Mesendoderm (in vitro differentiated cells): ENCODE data around the gene MLYCD.

Experiments used
- DNase-seq: peaks from one replicate; pipeline ENCODE4 v3.0.0; 2013
- H2AK5ac ChIP-seq: 2 replicates; pipeline ENCODE4 v1.6.1; 2013; ENCODE audit warnings: low read length, inconsistent platforms
- H2BK120ac ChIP-seq: 2 replicates; pipeline ENCODE4 v1.6.1; 2013; ENCODE audit warnings: low read depth, mild to moderate bottlenecking, low read length, moderate library complexity, mixed read lengths
- H2BK15ac ChIP-seq: replicated peaks from 2 replicates; pipeline ENCODE4 v1.6.1; 2013; ENCODE audit warnings: low read depth, mild to moderate bottlenecking, moderate library complexity
- H2BK5ac ChIP-seq: 2 replicates; pipeline ENCODE4 v1.6.1; 2013; ENCODE audit warnings: low read length, inconsistent platforms
- H3K18ac ChIP-seq: 2 replicates; pipeline ENCODE4 v1.6.1; 2013; ENCODE audit warnings: mild to moderate bottlenecking, low read length, mixed read lengths
- H3K23ac ChIP-seq: one replicate; pipeline ENCODE4 v1.6.1; 2013; ENCODE audit warnings: low read length
- H3K27ac ChIP-seq: 2 replicates; pipeline ENCODE4 v1.5.1; 2013; ENCODE audit warnings: low read depth, mild to moderate bottlenecking, inconsistent platforms, low read length, moderate library complexity
- H3K27me3 ChIP-seq: 2 replicates; pipeline ENCODE4 v1.6.1; 2013; ENCODE audit warnings: low read length, control low read depth, mild to moderate bottlenecking, inconsistent platforms; ENCODE audit not compliant: insufficient read depth, poor library complexity
- H3K36me3 ChIP-seq: 2 replicates; pipeline ENCODE4 v1.6.1; 2013; ENCODE audit warnings: low read length, inconsistent platforms; ENCODE audit not compliant: control insufficient read depth, insufficient read depth
- H3K4ac ChIP-seq: one replicate; pipeline ENCODE4 v1.6.1; 2013; ENCODE audit warnings: low read depth, mild to moderate bottlenecking, low read length, moderate library complexity
- H3K4me1 ChIP-seq: 2 replicates; pipeline ENCODE4 v1.6.1; 2013; ENCODE audit warnings: low read depth, low read length, inconsistent platforms; ENCODE audit not compliant: control insufficient read depth
- H3K4me2 ChIP-seq: 2 replicates; pipeline ENCODE4 v1.6.1; 2013; ENCODE audit warnings: low read length
- H3K4me3 ChIP-seq: 2 replicates; pipeline ENCODE4 v1.5.1; 2013; ENCODE audit warnings: mild to moderate bottlenecking, low read length
- H3K56ac ChIP-seq: one replicate; pipeline ENCODE4 v1.6.1; 2013; ENCODE audit warnings: low read length
- H3K79me1 ChIP-seq: 2 replicates; pipeline ENCODE4 v1.6.1; 2013; ENCODE audit warnings: low read length, inconsistent platforms
- H3K79me2 ChIP-seq: 2 replicates; pipeline ENCODE4 v1.6.1; 2013; ENCODE audit warnings: mild to moderate bottlenecking, low read length; ENCODE audit not compliant: control insufficient read depth, insufficient read depth
- H3K9ac ChIP-seq: 2 replicates; pipeline ENCODE4 v1.6.1; 2013; ENCODE audit warnings: low read length, inconsistent platforms
- H4K5ac ChIP-seq: one replicate; pipeline ENCODE4 v1.6.1; 2013; ENCODE audit warnings: low read length
- H4K8ac ChIP-seq: one replicate; pipeline ENCODE4 v1.6.1; 2013; ENCODE audit warnings: low read depth, mild to moderate bottlenecking, control low read depth, low read length, moderate library complexity
- WGBS: extraction: QIAGEN DNeasy Blood & Tissue Kit; methylation state at CpG from one replicate; pipeline ENCODE4 v1.1.7; 2013; ENCODE audit warnings: low lambda C conversion rate, missing lambda C conversion rate; ENCODE audit not compliant: insufficient coverage; ENCODE audit errors: extremely low coverage; 5-methylcytosine and 5-hydroxymethylcytosine counted together

Gene MLYCD

DNA sequence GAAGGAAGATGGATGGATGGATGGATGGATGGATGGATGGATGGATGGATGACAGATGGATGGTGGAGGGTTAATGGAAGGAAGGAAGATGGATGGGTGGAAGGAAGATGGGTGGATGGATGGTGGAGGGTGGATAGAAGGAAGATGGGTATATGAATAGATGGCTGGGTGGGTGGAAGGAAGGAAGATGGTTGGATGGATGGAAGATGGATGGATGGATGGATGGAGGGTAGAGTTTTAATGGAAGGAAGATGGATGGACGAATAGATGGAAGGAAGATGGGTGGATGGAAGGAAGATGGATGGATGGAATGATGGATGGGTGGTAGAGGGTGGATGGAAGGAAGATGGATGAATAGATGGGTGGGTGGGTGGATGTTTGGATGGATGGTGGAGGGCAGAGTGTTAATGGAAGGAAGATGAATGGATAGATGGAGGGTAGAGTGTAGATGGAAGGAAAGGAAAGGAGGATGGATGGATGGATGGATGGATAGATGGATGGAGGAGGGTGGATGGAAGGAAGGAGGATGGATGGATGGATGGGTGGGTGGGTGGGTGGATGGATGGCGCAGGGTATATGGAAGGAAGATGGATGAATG, 22.1 kb downstream of the MLYCD start:
- peaks cover 17% of the 10 kb centered on the region for H3K36me3 ChIP-seq
- no peak overlapping the region for H2BK120ac ChIP-seq
- no peak overlapping the region for H3K56ac ChIP-seq
- H3K4me2 ChIP-seq: no peak overlapping the region
- H3K79me2 ChIP-seq: no peaks in the 10 kb centered on the region
- H3K9ac ChIP-seq: no peak overlapping the region
- H3K4ac ChIP-seq: no peak overlapping the region
- H2AK5ac ChIP-seq: no peak overlapping the region
- H3K4me1 ChIP-seq: no peaks in the 10 kb centered on the region
- no peak overlapping the region for H3K4me3 ChIP-seq
- no peak overlapping the region for H3K27ac ChIP-seq
- H3K18ac ChIP-seq: no peak overlapping the region
- no peak overlapping the region for H2BK5ac ChIP-seq
- no peak overlapping the region for H2BK15ac ChIP-seq
- no peak overlapping the region for H3K23ac ChIP-seq
- H4K5ac ChIP-seq: no peak overlapping the region
- no peak for DNase-seq
- no peaks in the 10 kb centered on the region for H3K79me1 ChIP-seq
- WGBS: 100% methylated on average over 2 of the region's 2 CpGs
- no peaks in the 10 kb centered on the region for H3K27me3 ChIP-seq
- no peak overlapping the region for H4K8ac ChIP-seq

DNA sequence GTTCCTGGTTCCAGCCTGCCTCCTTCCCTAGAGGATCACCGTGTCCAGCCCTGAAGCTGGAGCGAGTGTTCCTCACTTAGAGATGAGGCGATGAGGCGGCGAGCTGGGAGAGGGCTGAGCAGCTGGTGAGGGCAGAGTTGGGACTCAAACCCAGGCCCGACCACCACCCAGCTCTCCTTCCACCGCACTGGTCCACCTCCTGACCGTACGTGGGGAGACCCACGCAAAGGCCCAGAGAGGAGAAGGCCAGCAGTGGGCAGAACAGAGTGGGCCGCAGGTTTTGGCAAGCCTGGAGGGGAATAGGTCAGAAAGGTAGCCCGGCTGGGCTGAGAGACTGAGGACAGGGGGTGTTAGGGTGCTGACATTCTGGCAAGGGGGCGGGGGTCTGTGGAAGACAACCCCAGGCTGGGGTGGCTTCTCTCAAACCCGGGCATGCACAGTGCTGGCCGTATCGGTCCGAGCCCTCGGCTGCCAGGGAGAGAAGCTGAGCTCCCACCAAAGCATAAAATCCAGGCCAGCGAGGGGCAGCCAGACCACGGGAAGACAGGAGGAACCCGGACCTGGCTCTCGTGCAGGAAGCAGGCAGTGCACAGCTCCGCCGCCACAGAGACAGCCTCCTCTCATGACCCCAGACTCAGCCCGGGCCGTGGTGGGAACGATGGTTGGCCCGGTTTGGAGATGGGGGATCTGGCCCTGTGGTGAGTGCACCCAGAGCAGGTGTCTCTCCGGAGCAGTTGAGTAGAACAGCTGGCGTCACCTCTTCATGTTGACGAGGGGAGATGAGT, 24.9 kb downstream of the MLYCD start:
- Histone ChIP-seq H3K79me1 (no peaks in the 10 kb centered on the region), H4K8ac (no peak overlapping the region), H2BK15ac (no peak overlapping the region), H2BK120ac (no peak overlapping the region), H3K23ac (no peak overlapping the region), H3K4me3 (no peak overlapping the region), H2AK5ac (no peak overlapping the region), H3K36me3 (peaks cover 9% of the 10 kb centered on the region), H3K4me1 (peaks cover 3% of the 10 kb centered on the region), H3K4ac (no peak overlapping the region), H3K27me3 (no peaks in the 10 kb centered on the region), H3K79me2 (no peaks in the 10 kb centered on the region), H3K4me2 (no peak overlapping the region), H3K9ac (no peak overlapping the region), H3K56ac (no peak overlapping the region), H3K18ac (no peak overlapping the region), H2BK5ac (no peak overlapping the region), H4K5ac (no peak overlapping the region), H3K27ac (no peak overlapping the region)
- DNase-seq: no peak
- no CpG with 5 or more reads among the region's 31 CpGs for WGBS

DNA sequence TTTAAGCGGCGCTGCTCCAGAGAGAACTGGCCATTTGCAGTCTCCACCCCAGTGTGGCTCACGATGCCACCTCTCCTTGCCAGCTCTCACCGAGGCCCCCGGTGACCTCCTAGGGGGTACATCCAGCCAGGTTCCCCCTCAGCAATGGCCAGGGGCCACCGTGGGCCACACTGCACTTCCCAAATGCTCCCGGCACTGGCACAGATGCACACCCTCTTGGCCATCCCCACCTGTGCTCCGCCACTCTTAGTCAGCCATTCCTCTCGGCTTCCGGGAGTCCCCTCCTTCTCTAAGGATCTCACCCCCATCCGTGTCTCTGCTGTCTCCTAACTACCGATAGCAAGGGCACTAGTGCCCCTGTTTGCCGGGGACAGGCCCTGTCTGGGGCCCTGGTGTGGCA, 25.8 kb downstream of the MLYCD start:
- Histone ChIP-seq H4K8ac (no peak overlapping the region), H3K79me2 (no peaks in the 10 kb centered on the region), H3K4me2 (no peak overlapping the region), H3K4me3 (no peak overlapping the region), H3K36me3 (peaks cover under 1% of the 10 kb centered on the region), H3K4me1 (peaks cover 3% of the 10 kb centered on the region), H2BK15ac (no peak overlapping the region), H2BK120ac (no peak overlapping the region), H3K9ac (no peak overlapping the region), H3K4ac (no peak overlapping the region), H3K79me1 (no peaks in the 10 kb centered on the region), H3K27ac (no peak overlapping the region), H3K27me3 (no peaks in the 10 kb centered on the region), H3K56ac (no peak overlapping the region), H3K18ac (no peak overlapping the region), H3K23ac (no peak overlapping the region), H4K5ac (no peak overlapping the region), H2BK5ac (no peak overlapping the region), H2AK5ac (no peak overlapping the region)
- DNase-seq: no peak
- no CpG with 5 or more reads among the region's 13 CpGs for WGBS

DNA sequence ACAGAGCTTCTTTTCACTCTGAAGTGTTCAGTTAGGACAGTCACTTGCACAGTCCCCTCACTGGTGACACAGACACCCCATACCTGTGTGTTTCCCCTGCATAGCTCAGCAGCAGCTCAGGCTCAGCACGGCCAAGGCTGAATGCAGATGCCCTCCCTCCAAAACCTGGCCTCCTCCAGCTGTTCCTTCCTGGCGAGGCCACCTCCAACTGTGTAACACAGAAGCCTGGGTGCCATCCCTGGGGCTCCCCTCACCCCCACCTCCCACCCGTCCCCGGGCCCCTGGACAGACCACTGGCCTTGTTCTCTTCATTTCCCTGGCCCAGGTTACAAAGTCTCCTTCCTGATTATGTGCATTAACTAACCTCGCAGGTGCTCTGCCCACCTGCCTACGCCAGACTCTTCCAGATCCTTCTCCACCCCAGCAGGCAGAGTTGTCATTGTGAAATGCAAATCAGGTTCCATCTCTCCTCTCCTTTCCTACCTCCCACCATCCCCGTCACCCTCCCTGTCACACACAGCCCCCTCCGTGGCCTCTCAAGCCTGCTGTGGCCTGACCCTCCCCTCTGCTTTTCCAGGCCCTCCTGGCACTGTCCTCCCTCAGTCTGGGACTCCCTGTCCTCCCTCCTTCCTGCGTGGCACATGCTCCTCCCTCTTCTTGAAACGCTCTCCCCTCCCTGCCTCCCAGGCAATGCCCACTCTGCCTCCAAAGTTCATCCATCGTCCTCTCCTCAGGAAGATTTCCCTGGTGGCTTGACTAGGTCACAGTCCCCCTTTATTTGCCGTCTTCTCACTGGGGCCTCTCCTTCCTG, 26.4 kb downstream of the MLYCD start:
- no peaks in the 10 kb centered on the region for H3K27me3 ChIP-seq
- H3K4ac ChIP-seq: no peak overlapping the region
- WGBS: no CpG with 5 or more reads among the region's 12 CpGs
- H3K23ac ChIP-seq: no peak overlapping the region
- H4K5ac ChIP-seq: no peak overlapping the region
- H3K56ac ChIP-seq: peak overlapping the region; percentile 63
- no peaks in the 10 kb centered on the region for H3K79me2 ChIP-seq
- H2BK120ac ChIP-seq: no peak overlapping the region
- H2BK15ac ChIP-seq: no peak overlapping the region
- no peak overlapping the region for H2BK5ac ChIP-seq
- H4K8ac ChIP-seq: no peak overlapping the region
- no peak overlapping the region for H3K27ac ChIP-seq
- peaks cover 3% of the 10 kb centered on the region for H3K4me1 ChIP-seq
- H3K9ac ChIP-seq: no peak overlapping the region
- H3K79me1 ChIP-seq: no peaks in the 10 kb centered on the region
- peak overlapping the region; percentile 72 for H2AK5ac ChIP-seq
- no peaks in the 10 kb centered on the region for H3K36me3 ChIP-seq
- no peak overlapping the region for H3K4me3 ChIP-seq
- no peak overlapping the region for H3K18ac ChIP-seq
- no peak for DNase-seq
- no peak overlapping the region for H3K4me2 ChIP-seq

DNA sequence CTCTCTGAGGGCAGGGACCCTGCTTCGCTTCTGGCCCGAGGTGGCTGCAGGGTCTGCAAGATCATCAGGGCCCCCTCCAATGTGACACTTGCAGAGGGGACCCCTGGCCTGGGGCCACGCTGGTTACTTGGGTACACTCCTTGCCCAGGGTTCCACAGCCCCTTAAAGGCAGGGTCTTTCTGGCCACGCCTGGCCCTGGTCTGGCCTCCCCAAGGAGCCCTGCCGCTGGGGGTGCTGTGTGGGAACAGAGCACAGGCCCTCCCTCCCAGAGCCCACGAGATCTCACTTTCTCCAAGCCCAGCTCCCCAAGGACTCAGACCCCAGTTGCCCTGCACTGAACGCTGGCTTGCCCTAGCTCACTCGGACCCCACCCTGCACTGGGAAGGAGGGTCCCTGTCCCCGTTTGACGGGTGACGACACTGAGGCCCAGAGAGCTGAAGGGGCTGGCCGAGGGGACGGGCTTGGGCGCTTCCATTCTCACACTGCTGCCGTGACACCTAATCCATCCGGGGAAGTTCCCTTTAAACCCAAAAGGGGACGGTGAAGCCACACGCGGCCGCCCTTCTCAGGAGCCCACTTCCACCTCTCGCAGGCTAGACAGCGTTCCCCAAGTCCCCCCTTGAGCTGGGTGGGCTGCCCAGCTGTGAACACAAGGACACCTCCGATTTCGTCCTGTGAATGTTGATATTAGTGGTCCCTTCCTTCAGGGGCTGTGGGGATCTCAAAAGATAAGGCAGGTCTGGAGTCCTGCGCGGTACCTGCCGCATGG, 27.2 kb downstream of the MLYCD start:
- no peak overlapping the region for H3K4me2 ChIP-seq
- H4K8ac ChIP-seq: no peak overlapping the region
- WGBS: no CpG with 5 or more reads among the region's 27 CpGs
- peaks cover 3% of the 10 kb centered on the region for H3K4me1 ChIP-seq
- H3K56ac ChIP-seq: peak overlapping the region; percentile 54
- no peak overlapping the region for H2AK5ac ChIP-seq
- no peak overlapping the region for H3K27ac ChIP-seq
- no peaks in the 10 kb centered on the region for H3K36me3 ChIP-seq
- no peak overlapping the region for H2BK15ac ChIP-seq
- H4K5ac ChIP-seq: no peak overlapping the region
- H2BK5ac ChIP-seq: no peak overlapping the region
- no peaks in the 10 kb centered on the region for H3K79me2 ChIP-seq
- no peaks in the 10 kb centered on the region for H3K79me1 ChIP-seq
- no peak overlapping the region for H2BK120ac ChIP-seq
- no peak overlapping the region for H3K4ac ChIP-seq
- no peak overlapping the region for H3K23ac ChIP-seq
- H3K18ac ChIP-seq: no peak overlapping the region
- no peak overlapping the region for H3K4me3 ChIP-seq
- H3K27me3 ChIP-seq: no peaks in the 10 kb centered on the region
- H3K9ac ChIP-seq: peak overlapping the region; percentile 48
- DNase-seq: no peak
